NT2/D1 (cell line): Measurements from ENCODE around the gene ZNF445.
"Not testable (repeated sequence)": the region's sequence is repeated elsewhere in the genome, so short reads cannot be mapped to it uniquely, and the experiment has no call there.

Experiments used
- YY1 ChIP-seq: IDR thresholded peaks from 2 replicates; pipeline ENCODE4 v1.6.1; 2011; ENCODE audit not compliant: insufficient read length, insufficient read depth
- ZNF274 ChIP-seq: IDR thresholded peaks from 2 replicates; pipeline ENCODE4 v1.6.1; 2011; ENCODE audit warnings: mild to moderate bottlenecking, low read depth, low read length

DNA sequence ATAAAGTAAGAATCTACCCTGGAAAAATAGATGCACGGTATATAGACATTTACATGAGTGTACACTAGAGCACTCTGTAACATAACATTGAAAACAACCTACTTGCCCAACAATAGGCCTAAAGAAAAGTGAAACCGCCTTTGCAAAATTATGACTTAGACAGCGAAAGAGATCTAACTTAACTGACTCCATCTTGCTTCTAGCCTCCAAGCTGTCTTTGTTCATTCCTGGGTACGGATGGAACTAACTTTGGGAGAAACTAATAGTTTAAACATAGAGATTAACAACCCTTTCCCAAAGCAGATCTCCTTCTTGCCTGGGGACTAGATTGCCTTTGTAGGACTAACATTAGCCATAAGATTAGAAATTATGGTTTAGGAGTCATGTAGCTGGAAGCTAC lies 17.4 kb downstream of the ZNF445 start:
- not testable (repeated sequence) for TF ChIP-seq ZNF274, YY1
